HFF-Myc (cell line): ENCODE data around the gene ULK4.
"Not testable (repeated sequence)": the region's sequence is repeated elsewhere in the genome, so short reads cannot be mapped to it uniquely, and the experiment has no call there.

Source experiments
- DNase-seq: peaks from one replicate; pipeline ENCODE4 v3.0.0-alpha.2; 2011; ENCODE audit warnings: low read depth; ENCODE audit errors: extremely low read depth
- H3K4me3 ChIP-seq: replicated peaks from 2 replicates; pipeline ENCODE4 v1.5.1; 2011; ENCODE audit warnings: low read depth, mild to moderate bottlenecking, control low read depth, low read length
- TF ChIP-seq, protein P1 (sequence below): IDR thresholded peaks from 2 replicates; pipeline ENCODE4 v1.5.1; 2012; ENCODE audit warnings: mild to moderate bottlenecking, low read depth, low read length, control low read depth; ENCODE audit errors: missing control alignments

The ULK4 gene

DNA sequence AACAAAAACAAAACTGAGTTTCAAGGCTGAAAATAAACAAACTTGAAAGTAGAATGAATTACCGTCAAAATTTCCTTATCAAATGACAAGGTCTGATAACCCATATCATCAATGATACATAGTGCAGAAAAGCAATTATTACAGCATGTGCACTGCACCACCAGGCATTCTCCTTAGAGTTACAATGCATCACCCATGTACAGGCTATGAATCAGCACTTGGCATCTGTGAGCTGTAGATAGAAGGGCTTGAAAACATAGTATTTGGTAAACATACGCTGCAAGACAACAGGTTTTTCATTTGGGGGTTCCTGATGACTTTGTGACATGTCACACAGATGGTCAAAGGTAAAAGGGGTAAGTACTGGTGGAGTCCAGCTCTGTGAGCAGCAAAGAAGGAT is 497.5 kb downstream of the ULK4 start:
- no peak overlapping the region for H3K4me3 ChIP-seq
- TF ChIP-seq, protein P1, sequence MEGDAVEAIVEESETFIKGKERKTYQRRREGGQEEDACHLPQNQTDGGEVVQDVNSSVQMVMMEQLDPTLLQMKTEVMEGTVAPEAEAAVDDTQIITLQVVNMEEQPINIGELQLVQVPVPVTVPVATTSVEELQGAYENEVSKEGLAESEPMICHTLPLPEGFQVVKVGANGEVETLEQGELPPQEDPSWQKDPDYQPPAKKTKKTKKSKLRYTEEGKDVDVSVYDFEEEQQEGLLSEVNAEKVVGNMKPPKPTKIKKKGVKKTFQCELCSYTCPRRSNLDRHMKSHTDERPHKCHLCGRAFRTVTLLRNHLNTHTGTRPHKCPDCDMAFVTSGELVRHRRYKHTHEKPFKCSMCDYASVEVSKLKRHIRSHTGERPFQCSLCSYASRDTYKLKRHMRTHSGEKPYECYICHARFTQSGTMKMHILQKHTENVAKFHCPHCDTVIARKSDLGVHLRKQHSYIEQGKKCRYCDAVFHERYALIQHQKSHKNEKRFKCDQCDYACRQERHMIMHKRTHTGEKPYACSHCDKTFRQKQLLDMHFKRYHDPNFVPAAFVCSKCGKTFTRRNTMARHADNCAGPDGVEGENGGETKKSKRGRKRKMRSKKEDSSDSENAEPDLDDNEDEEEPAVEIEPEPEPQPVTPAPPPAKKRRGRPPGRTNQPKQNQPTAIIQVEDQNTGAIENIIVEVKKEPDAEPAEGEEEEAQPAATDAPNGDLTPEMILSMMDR = no peak
- DNase-seq = no peak

DNA sequence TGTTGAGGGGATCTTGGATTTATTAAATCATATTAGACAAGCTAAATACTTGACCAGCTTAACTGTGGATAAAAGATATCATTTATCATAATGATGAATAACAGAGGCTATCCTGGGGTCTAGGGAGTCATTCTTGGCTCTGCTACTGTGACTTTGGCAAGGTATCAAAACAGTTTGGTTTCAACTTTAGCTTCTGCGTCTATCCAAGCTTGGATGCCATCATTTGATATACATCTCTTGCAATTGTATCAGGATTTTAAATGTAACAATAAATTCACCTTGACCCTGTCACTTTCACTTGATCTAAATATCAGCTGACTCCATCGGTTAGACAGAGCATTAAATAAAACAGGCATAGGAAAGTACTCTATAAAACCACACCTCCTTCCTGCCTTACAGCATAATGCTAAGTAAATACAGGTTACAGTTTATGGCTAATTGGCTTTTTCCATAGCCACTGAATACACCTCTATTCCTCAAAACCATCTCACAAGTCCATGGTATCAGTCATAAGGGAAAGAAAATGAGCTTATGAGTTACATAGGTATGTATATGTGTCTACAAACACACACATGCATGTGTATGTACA is 499.7 kb downstream of the ULK4 start:
- no peak overlapping the region for H3K4me3 ChIP-seq
- DNase-seq = no peak
- TF ChIP-seq, protein P1 = no peak

DNA sequence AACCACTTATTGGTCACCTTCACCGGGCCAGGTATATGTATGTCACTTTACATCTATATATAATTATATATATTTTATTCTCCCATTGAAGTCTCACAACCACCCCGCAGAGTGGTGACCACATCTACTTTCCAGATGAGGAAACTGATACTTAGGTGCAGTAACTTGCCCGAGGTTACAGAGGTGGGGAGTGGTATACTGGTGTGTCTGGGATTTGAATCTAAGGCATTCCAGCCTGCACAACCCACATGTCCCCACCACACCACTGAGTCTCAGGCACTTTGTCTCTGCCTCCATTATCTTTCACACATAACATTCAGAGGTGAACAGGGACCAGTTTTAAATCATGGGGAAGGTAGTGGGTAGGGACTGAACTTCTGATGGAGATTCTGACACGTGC is 501.2 kb downstream of the ULK4 start:
- TF ChIP-seq, protein P1 = no peak
- DNase-seq = no peak
- no peak overlapping the region for H3K4me3 ChIP-seq

DNA sequence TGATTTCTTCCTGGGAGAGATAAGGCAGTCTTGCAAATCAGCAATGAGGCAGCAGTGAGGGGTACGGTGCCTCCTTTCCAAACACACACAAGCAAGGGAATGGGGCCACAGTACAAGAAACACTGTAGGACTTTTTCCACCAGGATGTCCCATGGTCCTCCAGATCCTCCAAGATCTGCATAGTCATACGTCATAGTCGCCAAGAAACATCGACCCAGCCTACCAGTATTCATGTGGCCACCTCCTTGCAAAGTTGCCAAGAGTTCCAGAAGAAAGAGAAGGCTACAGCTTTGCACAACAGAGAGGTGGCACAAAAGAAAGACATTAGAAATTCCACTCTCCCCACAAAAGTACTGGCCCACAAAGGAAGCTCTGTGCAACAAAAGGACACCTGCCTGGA is 504.7 kb downstream of the ULK4 start:
- DNase-seq = no peak
- TF ChIP-seq, protein P1 = no peak
- no peak overlapping the region for H3K4me3 ChIP-seq

DNA sequence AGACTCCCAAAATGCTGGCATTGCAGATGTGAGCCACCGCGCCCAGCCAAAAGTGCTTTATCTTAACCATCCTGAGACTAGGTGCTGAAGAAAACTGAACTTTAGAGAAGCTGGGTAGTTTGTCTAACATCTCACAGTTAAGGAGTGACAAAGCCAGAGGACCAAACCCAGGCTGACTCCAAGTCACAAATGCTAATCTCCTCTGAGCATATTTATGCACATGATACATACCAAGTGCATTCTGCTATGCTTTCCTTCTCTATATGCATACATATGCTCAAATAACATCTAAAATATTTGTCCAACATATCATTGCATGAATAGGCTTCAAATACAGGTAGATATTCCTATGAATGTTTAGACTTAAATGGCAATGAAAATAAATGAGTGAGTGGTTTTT is 505.7 kb downstream of the ULK4 start:
- DNase-seq = no peak
- H3K4me3 ChIP-seq = no peak overlapping the region
- TF ChIP-seq, protein P1 = no peak

DNA sequence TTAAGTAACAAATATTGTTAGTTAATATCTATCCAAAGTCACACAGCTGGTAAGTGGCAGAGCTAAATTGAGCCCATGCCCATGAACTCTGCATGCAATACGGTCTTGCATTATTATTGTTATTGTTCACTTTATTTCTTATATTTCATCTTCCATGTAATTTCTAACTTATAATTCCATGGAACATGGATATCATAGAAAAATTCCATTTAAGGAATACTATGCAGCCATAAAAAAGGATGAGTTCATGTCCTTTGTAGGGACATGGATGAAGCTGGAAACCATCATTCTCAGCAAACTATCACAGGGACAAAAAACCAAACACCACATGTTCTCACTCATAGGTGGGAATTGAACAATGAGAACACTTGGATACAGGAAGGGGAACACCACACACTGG is 508.3 kb downstream of the ULK4 start:
- not testable (repeated sequence) for H3K4me3 ChIP-seq, DNase-seq

DNA sequence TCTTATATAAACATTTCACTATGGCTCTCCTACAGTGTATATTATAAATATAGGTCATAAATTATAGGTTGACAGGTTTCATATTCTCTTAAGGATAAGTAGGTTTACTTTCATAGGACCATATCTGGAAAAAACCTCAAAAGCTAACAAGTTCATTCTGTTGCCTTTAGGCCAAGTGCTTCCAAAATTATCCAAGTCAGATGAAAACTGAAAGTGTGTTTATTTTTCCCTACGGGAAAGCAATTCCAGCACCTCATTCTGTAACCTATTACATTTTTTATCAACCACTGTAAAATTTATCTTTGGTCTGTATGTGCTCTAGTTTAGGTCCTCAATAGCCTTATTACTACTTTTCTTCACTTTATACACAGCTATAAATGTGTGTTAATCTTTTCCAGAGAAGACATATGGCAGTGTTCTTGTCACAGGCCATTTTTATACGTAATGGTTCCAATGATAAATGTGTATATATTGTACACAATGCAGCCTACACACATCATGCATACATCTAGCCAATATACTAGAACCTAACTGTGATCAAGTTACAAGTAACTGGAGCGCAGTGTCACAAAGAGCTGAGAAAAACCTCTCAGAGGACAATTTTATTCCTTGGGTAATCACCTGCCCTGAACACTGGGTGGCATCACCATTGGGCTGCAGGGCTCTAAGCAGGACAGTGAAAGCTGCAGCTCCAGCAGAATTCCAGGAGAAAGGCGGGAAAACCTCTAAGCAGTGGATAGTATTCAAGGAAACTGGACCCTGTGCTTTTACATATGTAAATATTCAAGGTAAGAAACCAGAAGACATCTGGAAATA is 511.3 kb downstream of the ULK4 start:
- TF ChIP-seq, protein P1 = no peak
- DNase-seq = peak; percentile 6
- no peak overlapping the region for H3K4me3 ChIP-seq
